ENCODE data around the gene KCNC1. TPM values are rescaled to one million over a fixed set of nuclear protein-coding genes. Genes with fewer than 3 reads are reported as not detected.

The KCNC1 gene
- total RNA-seq, 4 donors from 2014 or later, result not detected

- TF ChIP-seq POLR2A (IDR thresholded peaks at IDR 0.05) (no peak), EP300 (IDR thresholded peaks at IDR 0.05) (no peak), CTCF (IDR thresholded peaks at IDR 0.05) (no peak), POLR2AphosphoS5 (IDR thresholded peaks at IDR 0.05) (no peak)
Observed at GRCh38 chr11:17788084-17788483, 53.5 kb downstream of the KCNC1 start.

GRCh38 chr11:17790453-17790852 lies 55.9 kb downstream of the KCNC1 start:
- DNase-seq (ENCODE audit: low spot score in 2 of 2), result no peak
- 71% methylated on average over 1 of the region's 1 CpG for WGBS

More at GRCh38 chr11:17788084-17788483, 53.5 kb downstream of the KCNC1 start:
- H3K9me3 ChIP-seq, result no peaks in the 10 kb centered on the region
- H3K36me3 ChIP-seq, result no peaks in the 10 kb centered on the region
- H3K27ac ChIP-seq, result no peak overlapping the region
- H3K27me3 ChIP-seq, result no peaks in the 10 kb centered on the region
- H3K4me1 ChIP-seq, result no peaks in the 10 kb centered on the region
- WGBS, result 97% methylated on average over 5 of the region's 5 CpGs
- DNase-seq (ENCODE audit: low spot score in 2 of 2), result no peak
- H3K4me3 ChIP-seq, result no peak overlapping the region

DNA sequence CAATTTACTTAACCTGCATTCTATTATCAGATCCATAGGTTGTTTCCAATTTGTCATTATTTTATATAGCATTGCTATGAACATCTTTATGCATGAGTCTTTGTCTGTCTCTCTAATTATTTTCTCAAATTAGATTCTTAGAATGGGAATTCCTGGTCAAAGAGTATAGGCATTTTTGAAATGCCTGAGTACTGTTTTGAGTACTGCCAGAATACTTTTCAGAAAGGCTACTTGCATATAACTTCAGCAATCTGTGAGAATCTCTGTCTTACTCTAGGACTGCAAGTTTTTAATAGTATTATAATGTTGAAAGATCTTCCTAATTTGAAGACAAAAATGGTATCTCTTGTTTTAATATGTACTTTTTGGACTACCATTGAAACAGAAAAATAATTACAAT lies 56.6 kb downstream of the KCNC1 start:
- TF ChIP-seq POLR2A (IDR thresholded peaks at IDR 0.05) (no peak), CTCF (IDR thresholded peaks at IDR 0.05) (no peak), EP300 (IDR thresholded peaks at IDR 0.05) (no peak), POLR2AphosphoS5 (IDR thresholded peaks at IDR 0.05) (no peak)
- no peaks in the 10 kb centered on the region for H3K4me1 ChIP-seq
- H3K9me3 ChIP-seq, result no peaks in the 10 kb centered on the region
- H3K27ac ChIP-seq, result no peak overlapping the region
- H3K4me3 ChIP-seq, result no peak overlapping the region
- no peak for DNase-seq (ENCODE audit: low spot score in 2 of 2)
- no peaks in the 10 kb centered on the region for H3K27me3 ChIP-seq
- no peaks in the 10 kb centered on the region for H3K36me3 ChIP-seq

More at GRCh38 chr11:17790453-17790852, 55.9 kb downstream of the KCNC1 start:
- Histone ChIP-seq H3K27me3 (no peaks in the 10 kb centered on the region), H3K27ac (no peak overlapping the region), H3K4me1 (no peaks in the 10 kb centered on the region), H3K4me3 (no peak overlapping the region), H3K36me3 (no peaks in the 10 kb centered on the region), H3K9me3 (no peaks in the 10 kb centered on the region)
- TF ChIP-seq POLR2A (IDR thresholded peaks at IDR 0.05) (no peak), EP300 (IDR thresholded peaks at IDR 0.05) (no peak), POLR2AphosphoS5 (IDR thresholded peaks at IDR 0.05) (no peak), CTCF (IDR thresholded peaks at IDR 0.05) (no peak)

DNA sequence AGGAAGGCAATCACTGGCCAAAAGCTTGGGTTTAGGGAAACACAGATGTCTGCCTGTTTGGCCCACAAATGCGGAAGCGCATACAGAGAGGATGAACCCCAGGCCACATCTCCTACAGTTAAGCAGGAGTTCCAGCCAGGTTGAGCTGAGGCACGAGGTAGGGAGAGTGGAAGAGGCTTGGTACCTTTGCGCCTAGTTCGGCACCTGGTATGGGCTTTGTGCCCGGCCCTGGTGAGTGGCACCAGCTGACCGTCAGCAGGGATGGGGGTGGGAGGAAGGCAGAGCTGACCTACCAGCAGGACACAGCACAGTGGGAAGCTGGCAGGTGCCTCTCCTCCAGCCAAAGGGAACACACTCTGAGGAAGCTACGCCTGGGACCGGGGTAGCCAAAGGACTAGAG lies 57.6 kb downstream of the KCNC1 start:
- no peaks in the 10 kb centered on the region for H3K27me3 ChIP-seq
- H3K4me3 ChIP-seq, result no peak overlapping the region
- TF ChIP-seq POLR2AphosphoS5 (IDR thresholded peaks at IDR 0.05) (no peak), CTCF (IDR thresholded peaks at IDR 0.05) (no peak), POLR2A (IDR thresholded peaks at IDR 0.05) (no peak), EP300 (IDR thresholded peaks at IDR 0.05) (no peak)
- H3K4me1 ChIP-seq, result no peaks in the 10 kb centered on the region
- DNase-seq (ENCODE audit: low spot score in 2 of 2), result no peak
- H3K9me3 ChIP-seq, result no peaks in the 10 kb centered on the region
- WGBS, result 90% methylated on average over 9 of the region's 9 CpGs
- no peak overlapping the region for H3K27ac ChIP-seq
- H3K36me3 ChIP-seq, result no peaks in the 10 kb centered on the region

- no peak overlapping the region for H3K27ac ChIP-seq
- TF ChIP-seq POLR2A (IDR thresholded peaks at IDR 0.05) (no peak), POLR2AphosphoS5 (IDR thresholded peaks at IDR 0.05) (no peak), EP300 (IDR thresholded peaks at IDR 0.05) (no peak)
- DNase-seq (ENCODE audit: low spot score in 2 of 2), result no peak
- no peaks in the 10 kb centered on the region for H3K9me3 ChIP-seq
- WGBS, result 96% methylated on average over 6 of the region's 7 CpGs
- H3K4me1 ChIP-seq, result peaks cover under 1% of the 10 kb centered on the region
- no peak overlapping the region for H3K4me3 ChIP-seq
- H3K27me3 ChIP-seq, result no peaks in the 10 kb centered on the region
- H3K36me3 ChIP-seq, result no peaks in the 10 kb centered on the region
Observed at GRCh38 chr11:17793642-17794170, 59.1 kb downstream of the KCNC1 start.

GRCh38 chr11:17794981-17795380 lies 60.4 kb downstream of the KCNC1 start:
- no peaks in the 10 kb centered on the region for H3K27me3 ChIP-seq
- no peak for TF ChIP-seq POLR2AphosphoS5 (IDR thresholded peaks at IDR 0.05)
- no peak for TF ChIP-seq EP300 (IDR thresholded peaks at IDR 0.05)
- TF ChIP-seq CTCF (IDR thresholded peaks at IDR 0.05), result no peak
- TF ChIP-seq POLR2A (IDR thresholded peaks at IDR 0.05), result no peak
- 95% methylated on average over 5 of the region's 5 CpGs for WGBS
- peaks cover 9% of the 10 kb centered on the region for H3K4me1 ChIP-seq
- no peak for DNase-seq (ENCODE audit: low spot score in 2 of 2)
- no peak overlapping the region for H3K27ac ChIP-seq
- H3K4me3 ChIP-seq, result no peak overlapping the region
- H3K9me3 ChIP-seq, result no peaks in the 10 kb centered on the region
- no peaks in the 10 kb centered on the region for H3K36me3 ChIP-seq
